IgD-negative memory B cell (primary cell): ENCODE data around the gene CDY2A. TPM values are rescaled to one million over a fixed set of nuclear protein-coding genes. Genes with fewer than 3 reads are reported as not detected.

ENCODE experiments used
- polyA plus RNA-seq: library from polyadenylated mRNA; unstranded; fragments of 300-500 nt; fragmentation: Illumina TruSeq; gene quantifications from one replicate; pipeline ENCODE4 v1.2.3, GENCODE V29; 2021

The CDY2A gene
- polyA plus RNA-seq, 1 donor from 2014 or later, result not detected

Other genes starting within 250 kb of the CDY2A start
- gene CDY2B, start 145.6 kb upstream of the CDY2A start, polyA plus RNA-seq, result not detected